ENCODE measurements around the gene AMACR. TPM values are rescaled to one million over a fixed set of nuclear protein-coding genes. Genes with fewer than 3 reads are reported as not detected.

The AMACR gene
- total and polyA plus RNA-seq, 7 donors = 1.5 to 14.4 (median 5.6) TPM

GRCh38 chr5:34054400-34054729 is 46.5 kb upstream of the AMACR start:
- no peak for ATAC-seq
- intact Hi-C loops (cut with DNase I) = no loop called here
- Histone ChIP-seq H3K27me3 (ENCODE audit: insufficient read depth in 3 of 3, low read length in 2 of 3) (no peaks in the 10 kb centered on the region), H3K4me1 (peaks cover 15% of the 10 kb centered on the region), H3K27ac (no peak overlapping the region), H3K9me3 (no peaks in the 10 kb centered on the region), H3K4me3 (no peak overlapping the region), H3K36me3 (ENCODE audit: insufficient read depth in 1 of 2, low read depth in 1 of 2) (peaks cover 0 to 7% of the 10 kb centered on the region in 2 donors)
- DNase-seq = no peak
- WGBS, 3 donors = 66 to 78% (median 74%) methylated on average over 1 of the region's 1 CpG
- TF ChIP-seq CTCF (IDR thresholded peaks at IDR 0.05) = no peak

- Histone ChIP-seq H3K36me3 (ENCODE audit: insufficient read depth in 1 of 2, low read depth in 1 of 2) (peaks cover 0 to 7% of the 10 kb centered on the region in 2 donors), H3K4me1 (peaks cover 15% of the 10 kb centered on the region), H3K9me3 (no peaks in the 10 kb centered on the region), H3K4me3 (no peak overlapping the region), H3K27ac (no peak overlapping the region), H3K27me3 (ENCODE audit: insufficient read depth in 3 of 3, low read length in 2 of 3) (no peaks in the 10 kb centered on the region)
- WGBS, 3 donors = 38 to 53% (median 39%) methylated on average over 5 of the region's 5 CpGs
- TF ChIP-seq CTCF (IDR thresholded peaks at IDR 0.05) = no peak
- ATAC-seq (peak in 3 of 4 donors; percentile 42 to 44 (median 44)), DNase-seq (no peak)
- intact Hi-C loops (cut with DNase I) = no loop called here
Observed at GRCh38 chr5:34053571-34054399, 45.9 kb upstream of the AMACR start.

- no peak for TF ChIP-seq CTCF (IDR thresholded peaks at IDR 0.05)
- 38 to 59% (median 39%) methylated on average over 2 of the region's 2 CpGs for WGBS, 3 donors
- Histone ChIP-seq H3K4me1 (peaks cover 15% of the 10 kb centered on the region), H3K27ac (no peak overlapping the region), H3K9me3 (no peaks in the 10 kb centered on the region), H3K27me3 (ENCODE audit: insufficient read depth in 3 of 3, low read length in 2 of 3) (no peaks in the 10 kb centered on the region), H3K4me3 (no peak overlapping the region), H3K36me3 (ENCODE audit: insufficient read depth in 1 of 2, low read depth in 1 of 2) (peaks cover 0 to 7% of the 10 kb centered on the region in 2 donors)
- DNase-seq (no peak), ATAC-seq (no peak)
- intact Hi-C loops (cut with DNase I) = no loop called here
Observed at GRCh38 chr5:34053133-34053532, 45.3 kb upstream of the AMACR start.

GRCh38 chr5:34051374-34051980 is 43.6 kb upstream of the AMACR start:
- Histone ChIP-seq H3K27me3 (ENCODE audit: insufficient read depth in 3 of 3, low read length in 2 of 3) (no peaks in the 10 kb centered on the region), H3K36me3 (ENCODE audit: insufficient read depth in 1 of 2, low read depth in 1 of 2) (peaks cover 0 to 7% of the 10 kb centered on the region in 2 donors), H3K9me3 (no peaks in the 10 kb centered on the region), H3K4me1 (peaks cover 15% of the 10 kb centered on the region), H3K27ac (no peak overlapping the region), H3K4me3 (no peak overlapping the region)
- 77 to 79% (median 77%) methylated on average over 4 of the region's 4 CpGs for WGBS, 3 donors
- ATAC-seq (no peak), DNase-seq (no peak)
- TF ChIP-seq CTCF (IDR thresholded peaks at IDR 0.05) = no peak
- intact Hi-C loops (cut with DNase I) = no loop called here
